Astrocyte (in vitro differentiated cells and primary cell): ENCODE data around the gene RIMBP2.

ENCODE experiments used
- CTCF ChIP-seq: IDR thresholded peaks from 2 replicates; pipeline ENCODE4 v1.5.1; 2011; ENCODE audit warnings: low read depth, mild to moderate bottlenecking, inconsistent platforms, low read length, moderate library complexity; ENCODE audit not compliant: insufficient read depth
- EZH2 ChIP-seq: IDR thresholded peaks from 2 replicates; pipeline ENCODE4 v1.6.1; 2012; ENCODE audit warnings: mild to moderate bottlenecking, low read length, inconsistent platforms; ENCODE audit not compliant: insufficient read depth

GRCh38 chr12:130764073-130764472, 48.0 kb upstream of the RIMBP2 start:
- no peak for TF ChIP-seq CTCF
- no peak for TF ChIP-seq EZH2
